Measurements from ENCODE around the gene CEP85.

Gene CEP85

GRCh38 chr1:26278724-26279455 is 44.9 kb downstream of the CEP85 start:
- DNase-seq (ENCODE audit: low spot score) = peak; percentile 58

- DNase-seq (ENCODE audit: low spot score) = peak; percentile 93
These were observed 45.7 kb downstream of the CEP85 start, which contains the start of gene SH3BGRL3 for GRCh38 chr1:26279456-26280332. TSS of gene SH3BGRL3 (plus strand) at chr1:26280086. CDS start at chr1:26280156, 70 bp downstream.

GRCh38 chr1:26280333-26281042 is 46.5 kb downstream of the CEP85 start:
- DNase-seq (ENCODE audit: low spot score) = peak; percentile 50

- DNase-seq (ENCODE audit: low spot score) = no peak
These were observed 47.3 kb downstream of the CEP85 start for GRCh38 chr1:26281091-26281958.

GRCh38 chr1:26281971-26282370 is 48.0 kb downstream of the CEP85 start:
- DNase-seq (ENCODE audit: low spot score) = no peak

- no peak for DNase-seq (ENCODE audit: low spot score)
These were observed 48.5 kb downstream of the CEP85 start for GRCh38 chr1:26282401-26282918.

GRCh38 chr1:26283279-26283853 is 49.4 kb downstream of the CEP85 start:
- DNase-seq (ENCODE audit: low spot score) = no peak

- DNase-seq (ENCODE audit: low spot score) = no peak
These were observed 50.0 kb downstream of the CEP85 start for GRCh38 chr1:26283871-26284596.

- DNase-seq (ENCODE audit: low spot score) = peak; percentile 94
These were observed 50.8 kb downstream of the CEP85 start for GRCh38 chr1:26284597-26285347.

GRCh38 chr1:26285366-26286063 is 51.5 kb downstream of the CEP85 start:
- no peak for DNase-seq (ENCODE audit: low spot score)

- DNase-seq (ENCODE audit: low spot score) = no peak
These were observed 52.0 kb downstream of the CEP85 start for GRCh38 chr1:26286064-26286416.

- DNase-seq (ENCODE audit: low spot score) = peak; percentile 45
These were observed 53.2 kb downstream of the CEP85 start for GRCh38 chr1:26287033-26287711.

- no peak for DNase-seq (ENCODE audit: low spot score)
These were observed 53.8 kb downstream of the CEP85 start for GRCh38 chr1:26287811-26288210.

GRCh38 chr1:26288311-26288941 is 54.4 kb downstream of the CEP85 start:
- no peak for DNase-seq (ENCODE audit: low spot score)

- DNase-seq (ENCODE audit: low spot score) = no peak
These were observed 55.4 kb downstream of the CEP85 start for GRCh38 chr1:26289158-26290059.

GRCh38 chr1:26290122-26290881 is 56.3 kb downstream of the CEP85 start:
- DNase-seq (ENCODE audit: low spot score) = no peak

All from AG20443 (cell line).